Posterior cingulate gyrus (tissue), 11 donors: Measurements from ENCODE around the gene PKN2.
"Not testable (repeated sequence)": the region's sequence is repeated elsewhere in the genome, so short reads cannot be mapped to it uniquely, and the experiment has no call there.

Experiments used
- DNase-seq, 10 donors: peaks; one replicate each; pipeline versions ENCODE4 v3.0.0 to v3.0.0-alpha.2; 2020 to 2021; ENCODE audit warnings: mixed read lengths in 3 of 10
- intact Hi-C: fragments of 100-400 bp; cut with DNase I; formaldehyde crosslinking; loops from one replicate; pipeline ENCODE4 v1.15.1; 2023

The PKN2 gene

GRCh38 chr1:88673446-88673845 is 10.6 kb upstream of the PKN2 start:
- intact Hi-C loops = no loop called here

GRCh38 chr1:88678405-88678804 is 5.7 kb upstream of the PKN2 start:
- DNase-seq = no peak
- intact Hi-C loops = no loop called here

More at GRCh38 chr1:88673446-88673845, 10.6 kb upstream of the PKN2 start:
- no peak for DNase-seq

- DNase-seq = no peak
- intact Hi-C loops = loop anchor here (5.0 to 10.0 kb wide), 2 partner anchors 114 to 212 kb away; partner anchors contain the start of gene GTF2B
Measured at GRCh38 chr1:88680471-88680870, 3.6 kb upstream of the PKN2 start.

GRCh38 chr1:88680911-88681622 is 3.0 kb upstream of the PKN2 start:
- no peak for DNase-seq
- intact Hi-C loops = loop anchor here (5.0 to 10.0 kb wide), 2 partner anchors 114 to 211 kb away; partner anchors contain the start of gene GTF2B

- intact Hi-C loops = loop anchor here (5.0 to 10.0 kb wide), 2 partner anchors 110 to 208 kb away; partner anchors contain the start of gene GTF2B
- peak; percentile 17 to 89 (median 39) for DNase-seq
Measured at GRCh38 chr1:88684482-88685258, 597 bp downstream of the PKN2 start.

GRCh38 chr1:88685259-88685620 is 1.2 kb downstream of the PKN2 start:
- intact Hi-C loops = loop anchor here (10.0 kb wide), 1 partner anchor 110 kb away; no protein-coding TSS in a partner anchor
- DNase-seq = no peak

GRCh38 chr1:88691540-88691939 is 7.5 kb downstream of the PKN2 start:
- DNase-seq = no peak
- intact Hi-C loops = no loop called here

- intact Hi-C loops = no loop called here
- no peak for DNase-seq
Measured at GRCh38 chr1:88695781-88696180, 11.7 kb downstream of the PKN2 start.

- intact Hi-C loops = no loop called here
Measured at GRCh38 chr1:88697503-88697902, 13.4 kb downstream of the PKN2 start.

GRCh38 chr1:88698140-88698539 is 14.1 kb downstream of the PKN2 start:
- intact Hi-C loops = no loop called here
- DNase-seq = no peak

More at GRCh38 chr1:88697503-88697902, 13.4 kb downstream of the PKN2 start:
- no peak for DNase-seq

GRCh38 chr1:88698764-88699163 is 14.7 kb downstream of the PKN2 start:
- intact Hi-C loops = no loop called here
- DNase-seq = no peak

GRCh38 chr1:88700425-88701013 is 16.4 kb downstream of the PKN2 start:
- intact Hi-C loops = no loop called here
- no peak for DNase-seq

GRCh38 chr1:88701275-88701674 is 17.2 kb downstream of the PKN2 start:
- DNase-seq = no peak
- intact Hi-C loops = no loop called here

- intact Hi-C loops, DNase-seq: not testable (repeated sequence)
Measured at GRCh38 chr1:88701793-88702192, 17.7 kb downstream of the PKN2 start.

- DNase-seq = no peak
- intact Hi-C loops = no loop called here
Measured at GRCh38 chr1:88708011-88708410, 23.9 kb downstream of the PKN2 start.

GRCh38 chr1:88712907-88713306 is 28.8 kb downstream of the PKN2 start:
- intact Hi-C loops = not testable (repeated sequence)

GRCh38 chr1:88716571-88716970 is 32.5 kb downstream of the PKN2 start:
- intact Hi-C loops, DNase-seq: not testable (repeated sequence)

More at GRCh38 chr1:88712907-88713306, 28.8 kb downstream of the PKN2 start:
- DNase-seq = not testable (repeated sequence)

- intact Hi-C loops = no loop called here
- DNase-seq = no peak
Measured at GRCh38 chr1:88722492-88722891, 38.4 kb downstream of the PKN2 start.

GRCh38 chr1:88726697-88727096 is 42.6 kb downstream of the PKN2 start:
- intact Hi-C loops = no loop called here

GRCh38 chr1:88727205-88727604 is 43.1 kb downstream of the PKN2 start:
- intact Hi-C loops = no loop called here
- no peak for DNase-seq

More at GRCh38 chr1:88726697-88727096, 42.6 kb downstream of the PKN2 start:
- DNase-seq = no peak

- intact Hi-C loops = no loop called here
- DNase-seq = no peak
Measured at GRCh38 chr1:88729297-88729696, 45.2 kb downstream of the PKN2 start.
